NB4 (cell line): ENCODE measurements around the gene TAAR1.

Experiments used
- DNase-seq: peaks from one replicate; pipeline ENCODE4 v3.0.0; 2010; ENCODE audit warnings: low read depth
- H3K4me3 ChIP-seq: one replicate; pipeline ENCODE4 v1.5.1; 2011; ENCODE audit warnings: mild to moderate bottlenecking, low read depth, low read length, moderate library complexity
- MAX ChIP-seq: IDR thresholded peaks from 2 replicates; pipeline ENCODE4 v1.6.1; 2011; ENCODE audit warnings: low read depth, low read length
- MYC ChIP-seq: IDR thresholded peaks from 2 replicates; pipeline ENCODE4 v1.6.1; 2011; ENCODE audit warnings: low read depth, low read length
- POLR2A ChIP-seq: IDR thresholded peaks from 2 replicates; pipeline ENCODE4 v1.6.1; 2011; ENCODE audit warnings: mild to moderate bottlenecking; ENCODE audit not compliant: insufficient read length; ENCODE audit errors: extremely low read depth
- TF ChIP-seq, protein P1 (sequence below): IDR thresholded peaks from one replicate; pipeline ENCODE4 v1.5.1; 2012; ENCODE audit warnings: low read depth, low read length

TAAR1 gene

GRCh38 chr6:132695773-132696172 lies 36.8 kb upstream of the TAAR1 start:
- TF ChIP-seq, protein P1, sequence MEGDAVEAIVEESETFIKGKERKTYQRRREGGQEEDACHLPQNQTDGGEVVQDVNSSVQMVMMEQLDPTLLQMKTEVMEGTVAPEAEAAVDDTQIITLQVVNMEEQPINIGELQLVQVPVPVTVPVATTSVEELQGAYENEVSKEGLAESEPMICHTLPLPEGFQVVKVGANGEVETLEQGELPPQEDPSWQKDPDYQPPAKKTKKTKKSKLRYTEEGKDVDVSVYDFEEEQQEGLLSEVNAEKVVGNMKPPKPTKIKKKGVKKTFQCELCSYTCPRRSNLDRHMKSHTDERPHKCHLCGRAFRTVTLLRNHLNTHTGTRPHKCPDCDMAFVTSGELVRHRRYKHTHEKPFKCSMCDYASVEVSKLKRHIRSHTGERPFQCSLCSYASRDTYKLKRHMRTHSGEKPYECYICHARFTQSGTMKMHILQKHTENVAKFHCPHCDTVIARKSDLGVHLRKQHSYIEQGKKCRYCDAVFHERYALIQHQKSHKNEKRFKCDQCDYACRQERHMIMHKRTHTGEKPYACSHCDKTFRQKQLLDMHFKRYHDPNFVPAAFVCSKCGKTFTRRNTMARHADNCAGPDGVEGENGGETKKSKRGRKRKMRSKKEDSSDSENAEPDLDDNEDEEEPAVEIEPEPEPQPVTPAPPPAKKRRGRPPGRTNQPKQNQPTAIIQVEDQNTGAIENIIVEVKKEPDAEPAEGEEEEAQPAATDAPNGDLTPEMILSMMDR, result no peak
- TF ChIP-seq POLR2A (no peak), MYC (no peak), MAX (no peak)
- no peak overlapping the region for H3K4me3 ChIP-seq
- DNase-seq, result no peak

- DNase-seq, result no peak
- TF ChIP-seq MAX, result no peak
- no peak for TF ChIP-seq POLR2A
- no peak for TF ChIP-seq MYC
- TF ChIP-seq, protein P1, result no peak
- no peak overlapping the region for H3K4me3 ChIP-seq
Measured at GRCh38 chr6:132693478-132693877, 34.5 kb upstream of the TAAR1 start.

- DNase-seq, result no peak
- TF ChIP-seq MAX (no peak), POLR2A (no peak), MYC (no peak)
- TF ChIP-seq, protein P1, result no peak
- no peak overlapping the region for H3K4me3 ChIP-seq
Measured at GRCh38 chr6:132690678-132691077, 31.7 kb upstream of the TAAR1 start.

GRCh38 chr6:132687306-132687705 lies 28.3 kb upstream of the TAAR1 start:
- no peak for TF ChIP-seq MAX
- TF ChIP-seq, protein P1, result no peak
- no peak for TF ChIP-seq MYC
- no peak for TF ChIP-seq POLR2A
- no peak overlapping the region for H3K4me3 ChIP-seq
- DNase-seq, result no peak

- no peak for DNase-seq
- H3K4me3 ChIP-seq, result no peak overlapping the region
- no peak for TF ChIP-seq MYC
- no peak for TF ChIP-seq POLR2A
- TF ChIP-seq, protein P1, result no peak
- TF ChIP-seq MAX, result no peak
Measured at GRCh38 chr6:132686531-132686930, 27.5 kb upstream of the TAAR1 start.

DNA sequence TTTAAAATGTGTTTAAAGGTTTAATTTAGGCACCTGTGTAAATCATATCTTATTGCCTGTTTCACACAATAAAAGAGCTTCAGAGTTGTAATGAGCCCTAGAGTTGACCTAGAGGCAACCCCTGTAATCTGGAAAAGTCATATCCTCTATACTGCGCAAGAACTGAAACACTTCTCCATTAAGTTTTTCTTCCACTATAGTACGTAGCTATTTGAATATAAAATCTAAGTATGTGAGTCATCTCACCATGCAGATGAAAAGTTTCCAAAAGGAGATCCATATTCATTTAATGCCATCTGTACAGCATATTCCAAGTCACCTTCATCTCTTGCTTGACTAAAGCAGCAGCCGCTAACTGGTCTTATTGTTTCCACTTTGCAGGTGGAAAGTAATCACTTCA lies 26.0 kb upstream of the TAAR1 start:
- TF ChIP-seq, protein P1, result no peak
- TF ChIP-seq POLR2A, result no peak
- no peak for TF ChIP-seq MAX
- TF ChIP-seq MYC, result no peak
- H3K4me3 ChIP-seq, result no peak overlapping the region
- DNase-seq, result no peak
